Mesenchymal stem cell (in vitro differentiated cells and primary cell): ENCODE data around the gene KCNH5.

Source experiments
- DNase-seq: peaks from one replicate; pipeline ENCODE4 v3.0.0-alpha.2; 2013
- H2AFZ ChIP-seq: one replicate; pipeline ENCODE4 v1.6.1; 2013; ENCODE audit warnings: low read depth, mild to moderate bottlenecking, control low read depth, inconsistent platforms, low read length, moderate library complexity
- H2AK5ac ChIP-seq: 2 replicates; pipeline ENCODE4 v1.6.1; 2013; ENCODE audit warnings: low read length, moderate library complexity, mild to moderate bottlenecking, inconsistent platforms; ENCODE audit not compliant: severe bottlenecking
- H2BK120ac ChIP-seq: one replicate; pipeline ENCODE4 v1.6.1; 2013; ENCODE audit warnings: low read depth, mild to moderate bottlenecking, inconsistent platforms, low read length, moderate library complexity
- H2BK12ac ChIP-seq, 2 experiments: one replicate each; pipeline ENCODE4 v1.6.1; 2013; ENCODE audit warnings: inconsistent platforms in 2 of 2, low read length in 2 of 2, mild to moderate bottlenecking in 2 of 2, moderate library complexity in 2 of 2, control low read depth in 1 of 2
- H2BK15ac ChIP-seq: one replicate; pipeline ENCODE4 v1.6.1; 2013; ENCODE audit warnings: mild to moderate bottlenecking, low read depth, inconsistent platforms; ENCODE audit not compliant: poor library complexity, severe bottlenecking
- H2BK5ac ChIP-seq: 2 replicates; pipeline ENCODE4 v1.6.1; 2013; ENCODE audit warnings: low read depth, mild to moderate bottlenecking, low read length, control low read depth, inconsistent platforms; ENCODE audit not compliant: poor library complexity, severe bottlenecking
- H3K14ac ChIP-seq, 2 experiments: one replicate each; pipeline ENCODE4 v1.6.1; 2013; ENCODE audit warnings: inconsistent platforms in 2 of 2, low read length in 2 of 2, control low read depth in 1 of 2, mild to moderate bottlenecking in 1 of 2, moderate library complexity in 1 of 2
- H3K18ac ChIP-seq, 2 experiments: one replicate each; pipeline ENCODE4 v1.6.1; 2013; ENCODE audit warnings: inconsistent platforms in 2 of 2, low read length in 2 of 2, control low read depth in 1 of 2, low read depth in 1 of 2, mild to moderate bottlenecking in 1 of 2
- H3K23ac ChIP-seq, 2 experiments: one replicate each; pipeline ENCODE4 v1.6.1; 2013; ENCODE audit warnings: inconsistent platforms in 2 of 2, low read length in 2 of 2, mild to moderate bottlenecking in 2 of 2, moderate library complexity in 2 of 2, control low read depth in 1 of 2
- H3K27ac ChIP-seq: 2 replicates; pipeline ENCODE4 v1.5.1; 2013; ENCODE audit warnings: mild to moderate bottlenecking, moderate library complexity, low read length, control low read depth, inconsistent platforms; ENCODE audit not compliant: poor library complexity, severe bottlenecking
- H3K27me3 ChIP-seq, 2 experiments: 2 replicates each; pipeline versions ENCODE4 v1.6.1 to v1.7.0; 2013; ENCODE audit warnings: low read length in 2 of 2, mild to moderate bottlenecking in 2 of 2, moderate library complexity in 2 of 2, control low read depth in 1 of 2, inconsistent platforms in 1 of 2; ENCODE audit not compliant: control insufficient read depth in 1 of 2, insufficient read depth in 1 of 2
- H3K36me3 ChIP-seq, 2 experiments: 2 replicates each; pipeline versions ENCODE4 v1.6.1 to v1.7.0; 2013; ENCODE audit warnings: low read length in 2 of 2, control low read depth in 1 of 2, inconsistent platforms in 1 of 2, low read depth in 1 of 2, mild to moderate bottlenecking in 1 of 2; ENCODE audit not compliant: insufficient read depth in 2 of 2, control insufficient read depth in 1 of 2
- H3K4ac ChIP-seq, 2 experiments: one replicate each; pipeline ENCODE4 v1.6.1; 2013; ENCODE audit warnings: inconsistent platforms in 2 of 2, low read length in 2 of 2, mild to moderate bottlenecking in 2 of 2, moderate library complexity in 2 of 2, control low read depth in 1 of 2, low read depth in 1 of 2
- H3K4me1 ChIP-seq: 2 replicates; pipeline ENCODE4 v1.6.1; 2013; ENCODE audit warnings: low read depth, low read length, control low read depth; ENCODE audit not compliant: control insufficient read depth, insufficient read depth
- H3K4me2 ChIP-seq: 2 replicates; pipeline ENCODE4 v1.6.1; 2013; ENCODE audit warnings: low read length, mild to moderate bottlenecking, inconsistent platforms; ENCODE audit not compliant: poor library complexity, severe bottlenecking
- H3K4me3 ChIP-seq, 2 experiments: 2 replicates each; pipeline versions ENCODE4 v1.5.1 to v1.7.0; 2013; ENCODE audit warnings: low read length in 2 of 2, mild to moderate bottlenecking in 2 of 2, control low read depth in 1 of 2, low read depth in 1 of 2; ENCODE audit not compliant: insufficient read depth in 1 of 2
- H3K79me1 ChIP-seq: replicated peaks from 2 replicates; pipeline ENCODE4 v1.6.1; 2013; ENCODE audit warnings: mild to moderate bottlenecking, control low read depth, low read length, inconsistent platforms; ENCODE audit not compliant: poor library complexity, severe bottlenecking
- H3K9ac ChIP-seq: 2 replicates; pipeline ENCODE4 v1.7.0; 2013; ENCODE audit warnings: mild to moderate bottlenecking, low read length, moderate library complexity
- H3K9me3 ChIP-seq: 2 replicates; pipeline ENCODE4 v1.7.0; 2013; ENCODE audit warnings: mild to moderate bottlenecking, low read length; ENCODE audit not compliant: control insufficient read depth
- H4K8ac ChIP-seq: one replicate; pipeline ENCODE4 v1.6.1; 2013; ENCODE audit warnings: inconsistent platforms, mild to moderate bottlenecking, low read length, moderate library complexity
- H4K91ac ChIP-seq: one replicate; pipeline ENCODE4 v1.6.1; 2013; ENCODE audit warnings: mild to moderate bottlenecking, low read length, inconsistent platforms
- WGBS: methylation state at CpG from one replicate; pipeline ENCODE4 v1.1.7; 2013; ENCODE audit warnings: mixed read lengths; 5-methylcytosine and 5-hydroxymethylcytosine counted together

Gene KCNH5

GRCh38 chr14:63076488-63076887 lies 31.2 kb upstream of the KCNH5 start:
- Histone ChIP-seq H2AFZ (no peak overlapping the region), H3K4me3 (no peak overlapping the region), H3K14ac (no peak overlapping the region), H3K27ac (no peak overlapping the region), H3K79me1 (no peaks in the 10 kb centered on the region), H4K8ac (no peak overlapping the region), H4K91ac (no peak overlapping the region), H3K9ac (no peak overlapping the region), H2BK120ac (no peak overlapping the region), H3K18ac (no peak overlapping the region), H3K27me3 (no peaks in the 10 kb centered on the region), H3K4ac (no peak overlapping the region), H3K36me3 (no peaks in the 10 kb centered on the region), H3K9me3 (peaks cover 4% of the 10 kb centered on the region), H2BK12ac (no peak overlapping the region), H3K23ac (no peak overlapping the region), H3K4me2 (no peak overlapping the region), H2BK15ac (no peak overlapping the region), H2AK5ac (no peak overlapping the region), H3K4me1 (no peaks in the 10 kb centered on the region), H2BK5ac (no peak overlapping the region)
- DNase-seq: no peak

- Histone ChIP-seq H2BK120ac (no peak overlapping the region), H3K18ac (no peak overlapping the region), H3K27me3 (peaks cover 0 to 7% of the 10 kb centered on the region in 2 experiments), H3K23ac (no peak overlapping the region), H3K4ac (no peak overlapping the region), H3K9ac (no peak overlapping the region), H2BK5ac (no peak overlapping the region), H3K4me1 (no peaks in the 10 kb centered on the region), H3K27ac (no peak overlapping the region), H2BK12ac (no peak overlapping the region), H3K4me2 (no peak overlapping the region), H4K91ac (no peak overlapping the region), H2BK15ac (no peak overlapping the region), H3K14ac (no peak overlapping the region), H2AFZ (no peak overlapping the region), H3K36me3 (no peaks in the 10 kb centered on the region), H3K9me3 (no peaks in the 10 kb centered on the region), H4K8ac (no peak overlapping the region), H2AK5ac (no peak overlapping the region), H3K4me3 (no peak overlapping the region), H3K79me1 (no peaks in the 10 kb centered on the region)
- no peak for DNase-seq
- WGBS: 73% methylated on average over 1 of the region's 1 CpG
Measured at GRCh38 chr14:63055631-63056030, 10.4 kb upstream of the KCNH5 start.

- H3K4me1 ChIP-seq: no peaks in the 10 kb centered on the region
Measured at GRCh38 chr14:63051992-63052391, 6.7 kb upstream of the KCNH5 start.

GRCh38 chr14:63051301-63051700 lies 6.0 kb upstream of the KCNH5 start:
- Histone ChIP-seq H3K4me2 (no peak overlapping the region), H4K8ac (no peak overlapping the region), H3K18ac (no peak overlapping the region), H3K36me3 (no peaks in the 10 kb centered on the region), H3K23ac (no peak overlapping the region), H3K9me3 (no peaks in the 10 kb centered on the region), H2AFZ (no peak overlapping the region), H2AK5ac (no peak overlapping the region), H3K4me1 (no peaks in the 10 kb centered on the region), H4K91ac (no peak overlapping the region), H3K4me3 (no peak overlapping the region), H3K27me3 (peaks cover 26 to 41% of the 10 kb centered on the region in 2 experiments), H2BK15ac (no peak overlapping the region), H3K79me1 (no peaks in the 10 kb centered on the region), H3K27ac (no peak overlapping the region), H3K14ac (no peak overlapping the region), H2BK5ac (no peak overlapping the region), H3K9ac (no peak overlapping the region), H3K4ac (no peak overlapping the region), H2BK120ac (no peak overlapping the region), H2BK12ac (no peak overlapping the region)
- no peak for DNase-seq
- WGBS: 80% methylated on average over 2 of the region's 2 CpGs

More at GRCh38 chr14:63051992-63052391, 6.7 kb upstream of the KCNH5 start:
- Histone ChIP-seq H2BK120ac (no peak overlapping the region), H2BK12ac (no peak overlapping the region), H3K79me1 (no peaks in the 10 kb centered on the region), H3K14ac (no peak overlapping the region), H3K4me2 (no peak overlapping the region), H4K91ac (no peak overlapping the region), H3K9me3 (no peaks in the 10 kb centered on the region), H3K27ac (no peak overlapping the region), H3K4ac (no peak overlapping the region), H2BK5ac (no peak overlapping the region), H3K9ac (no peak overlapping the region), H3K23ac (no peak overlapping the region), H3K4me3 (no peak overlapping the region), H2AK5ac (no peak overlapping the region), H3K27me3 (peaks cover 19 to 35% of the 10 kb centered on the region in 2 experiments), H2BK15ac (no peak overlapping the region), H3K36me3 (no peaks in the 10 kb centered on the region), H4K8ac (no peak overlapping the region), H2AFZ (no peak overlapping the region), H3K18ac (no peak overlapping the region)
- DNase-seq: no peak
- WGBS: 62% methylated on average over 4 of the region's 4 CpGs
